HepG2 (cell line): ENCODE data around the gene LRTM2. TPM values are rescaled to one million over a fixed set of nuclear protein-coding genes. Genes with fewer than 3 reads are reported as not detected.
A peak's percentile ranks its signal among the peaks of the same experiment; 100 is the strongest.

ENCODE experiments used
- CREM ChIP-seq, 2 experiments: sonication (generic) in 1 of 2; formaldehyde crosslinking in 1 of 2; IDR thresholded peaks; 2 replicates each; pipeline versions ENCODE4 v1.4.0 to v1.6.1; 2016 to 2020; ENCODE audit warnings: antibody characterized with exemption in 1 of 2, mild to moderate bottlenecking in 1 of 2, missing genetic modification reagents in 1 of 2
- ETV6 ChIP-seq: sonication (generic); formaldehyde crosslinking; conservative IDR thresholded peaks from 2 replicates; pipeline ENCODE4 v1.4.0; 2020; ENCODE audit warnings: missing genetic modification reagents
- HOXD1 ChIP-seq: sonication (generic); formaldehyde crosslinking; IDR thresholded peaks from 2 replicates; pipeline ENCODE4 v1.5.0; 2020; ENCODE audit warnings: missing genetic modification reagents
- JDP2 ChIP-seq: sonication (generic); formaldehyde crosslinking; IDR thresholded peaks from 2 replicates; pipeline ENCODE4 v1.8.1; 2022; ENCODE audit warnings: missing genetic modification reagents, borderline replicate concordance
- KLF16 ChIP-seq, 2 experiments: sonication (generic) in 1 of 2; formaldehyde crosslinking in 1 of 2; IDR thresholded peaks; 2 replicates each; pipeline versions ENCODE4 v1.6.1 to v1.8.0; 2016 to 2023; ENCODE audit warnings: missing genetic modification reagents in 2 of 2, missing compliant biosample characterization in 1 of 2
- PHF20 ChIP-seq: sonication (generic); formaldehyde crosslinking; IDR thresholded peaks from 2 replicates; pipeline ENCODE4 v1.5.0; 2020; ENCODE audit warnings: mild to moderate bottlenecking, missing genetic modification reagents
- REPIN1 ChIP-seq: sonication (generic); formaldehyde crosslinking; IDR thresholded peaks from 2 replicates; pipeline ENCODE4 v1.8.0; 2022; ENCODE audit warnings: missing genetic modification reagents, low read depth, mild to moderate bottlenecking, borderline replicate concordance
- ZNF143 ChIP-seq: sonication (generic); formaldehyde crosslinking; IDR thresholded peaks from 2 replicates; pipeline ENCODE4 v1.4.0; 2020; ENCODE audit warnings: missing genetic modification reagents
- ZNF501 ChIP-seq: sonication (generic); formaldehyde crosslinking; IDR thresholded peaks from 2 replicates; pipeline ENCODE4 v1.5.1; 2020; ENCODE audit warnings: mild to moderate bottlenecking, moderate library complexity, missing genetic modification reagents
- ZNF737 ChIP-seq: sonication (generic); formaldehyde crosslinking; IDR thresholded peaks from 2 replicates; pipeline ENCODE4 v1.5.0; 2020; ENCODE audit warnings: missing genetic modification reagents, mild to moderate bottlenecking, borderline replicate concordance
- polyA plus RNA-seq, 8 experiments: library from polyadenylated mRNA; depleted of rRNA in 3 of 8; stranded (reverse) in 7 of 8; unstranded in 1 of 8; fragments of >200 nt; fragmentation: Illumina TruSeq in 4 of 8; extraction: Trizol in 4 of 8; gene quantifications; 2 replicates each; pipeline versions ENCODE4 v1.2.1 to v1.2.3, GENCODE V29; 2011 to 2016; ENCODE audit warnings: low read depth in 4 of 8, missing spikeins in 1 of 8, mixed read lengths in 1 of 8; ENCODE audit not compliant: insufficient read depth in 1 of 8
- total RNA-seq, 5 experiments: library from RNA; depleted of rRNA; stranded (reverse); fragments of >200 nt; fragmentation: Illumina TruSeq; extraction: Trizol; gene quantifications; 2 replicates each; pipeline ENCODE4 v1.2.3, GENCODE V29; 2016; ENCODE audit warnings: low read depth in 1 of 5
- TF ChIP-seq, protein P1 (sequence below): sonication (generic); formaldehyde crosslinking; conservative IDR thresholded peaks from 2 replicates; pipeline ENCODE4 v1.8.0; 2022; ENCODE audit warnings: low read depth, missing genetic modification reagents
- TF ChIP-seq, protein P2 (sequence below): IDR thresholded peaks from 2 replicates; pipeline ENCODE4 v1.6.1; 2016; ENCODE audit warnings: mild to moderate bottlenecking
- TF ChIP-seq, protein P3 (sequence below): sonication (generic); formaldehyde crosslinking; conservative IDR thresholded peaks from 2 replicates; pipeline ENCODE4 v1.8.1; 2023; ENCODE audit warnings: missing genetic modification reagents
- TF ChIP-seq, protein P4 (sequence below): sonication (generic); formaldehyde crosslinking; IDR thresholded peaks from 2 replicates; pipeline ENCODE4 v1.8.1; 2023; ENCODE audit warnings: mild to moderate bottlenecking, missing genetic modification reagents, borderline replicate concordance
- TF ChIP-seq, protein P5 (sequence below): sonication (generic); formaldehyde crosslinking; IDR thresholded peaks from 2 replicates; pipeline ENCODE4 v1.5.0; 2020; ENCODE audit warnings: missing genetic modification reagents
- TF ChIP-seq, protein P6 (sequence below): sonication (generic); formaldehyde crosslinking; IDR thresholded peaks from 2 replicates; pipeline ENCODE4 v1.4.0; 2020; ENCODE audit warnings: missing genetic modification reagents, borderline replicate concordance
- TF ChIP-seq, protein P7 (sequence below): sonication (generic); formaldehyde crosslinking; IDR thresholded peaks from 2 replicates; pipeline ENCODE4 v1.4.0; 2020; ENCODE audit warnings: missing genetic modification reagents

LRTM2 gene
- total and polyA plus RNA-seq, 2 of the 13 experiments (the other 11 are each of a cell fraction or from before 2014, with no cell fraction given), result 0.09 TPM; not detected in 1

DNA sequence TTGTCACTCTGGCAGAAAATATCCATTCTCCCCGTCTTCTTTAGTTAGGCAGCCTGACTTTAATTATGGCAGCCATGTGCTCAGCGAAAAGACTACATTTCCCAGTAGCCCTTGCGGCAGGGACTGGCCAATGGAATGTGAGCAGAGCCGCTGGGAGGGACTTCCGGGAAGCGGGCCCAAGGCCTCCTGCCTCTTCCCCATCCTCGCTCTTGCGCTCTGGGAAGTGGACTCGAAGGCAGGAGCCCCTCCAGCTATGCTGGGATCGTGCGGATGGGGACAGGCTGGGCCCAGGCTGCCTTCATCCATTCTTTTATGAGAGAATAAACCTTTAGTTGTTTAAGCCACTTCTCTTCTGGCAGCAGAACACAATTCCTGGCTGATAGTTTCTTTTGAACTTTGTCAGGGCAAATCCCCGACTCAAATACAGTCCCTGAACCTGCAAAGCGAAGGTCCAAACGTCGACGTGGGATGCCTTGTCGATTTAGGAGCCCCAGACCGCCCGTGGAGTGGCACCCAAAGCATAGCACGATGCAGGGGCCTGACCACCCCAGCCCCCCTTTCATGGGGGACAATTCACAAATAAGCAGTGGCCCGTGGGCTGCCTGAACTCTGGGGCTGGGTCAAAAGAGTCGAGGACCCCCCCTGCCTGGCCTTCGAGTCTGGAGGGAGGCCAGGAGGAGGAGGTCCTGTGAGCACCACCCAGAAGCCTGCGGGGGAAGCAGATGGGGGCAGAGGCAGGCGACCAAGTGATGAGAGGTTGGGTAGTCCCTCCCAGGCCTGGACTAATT lies 15.6 kb upstream of the LRTM2 start (continued):
- peak; percentile 53; the same call in 1 of the 2 replicates for TF ChIP-seq CREM (IDR thresholded peaks at IDR 0.05)
- TF ChIP-seq CREM (CRISPR knock-in tag; IDR thresholded peaks at IDR 0.05), result no peak
- no peak for TF ChIP-seq HOXD1 (CRISPR knock-in tag)
- TF ChIP-seq, protein P1, sequence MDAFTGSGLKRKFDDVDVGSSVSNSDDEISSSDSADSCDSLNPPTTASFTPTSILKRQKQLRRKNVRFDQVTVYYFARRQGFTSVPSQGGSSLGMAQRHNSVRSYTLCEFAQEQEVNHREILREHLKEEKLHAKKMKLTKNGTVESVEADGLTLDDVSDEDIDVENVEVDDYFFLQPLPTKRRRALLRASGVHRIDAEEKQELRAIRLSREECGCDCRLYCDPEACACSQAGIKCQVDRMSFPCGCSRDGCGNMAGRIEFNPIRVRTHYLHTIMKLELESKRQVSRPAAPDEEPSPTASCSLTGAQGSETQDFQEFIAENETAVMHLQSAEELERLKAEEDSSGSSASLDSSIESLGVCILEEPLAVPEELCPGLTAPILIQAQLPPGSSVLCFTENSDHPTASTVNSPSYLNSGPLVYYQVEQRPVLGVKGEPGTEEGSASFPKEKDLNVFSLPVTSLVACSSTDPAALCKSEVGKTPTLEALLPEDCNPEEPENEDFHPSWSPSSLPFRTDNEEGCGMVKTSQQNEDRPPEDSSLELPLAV (CRISPR knock-in tag), result no peak
- TF ChIP-seq, protein P2, sequence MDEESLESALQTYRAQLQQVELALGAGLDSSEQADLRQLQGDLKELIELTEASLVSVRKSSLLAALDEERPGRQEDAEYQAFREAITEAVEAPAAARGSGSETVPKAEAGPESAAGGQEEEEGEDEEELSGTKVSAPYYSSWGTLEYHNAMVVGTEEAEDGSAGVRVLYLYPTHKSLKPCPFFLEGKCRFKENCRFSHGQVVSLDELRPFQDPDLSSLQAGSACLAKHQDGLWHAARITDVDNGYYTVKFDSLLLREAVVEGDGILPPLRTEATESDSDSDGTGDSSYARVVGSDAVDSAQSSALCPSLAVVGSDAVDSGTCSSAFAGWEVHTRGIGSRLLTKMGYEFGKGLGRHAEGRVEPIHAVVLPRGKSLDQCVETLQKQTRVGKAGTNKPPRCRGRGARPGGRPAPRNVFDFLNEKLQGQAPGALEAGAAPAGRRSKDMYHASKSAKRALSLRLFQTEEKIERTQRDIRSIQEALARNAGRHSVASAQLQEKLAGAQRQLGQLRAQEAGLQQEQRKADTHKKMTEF (CRISPR knock-in tag), result no peak
- TF ChIP-seq KLF16 (CRISPR knock-in tag; IDR thresholded peaks at IDR 0.05), result no peak
- TF ChIP-seq, protein P3, sequence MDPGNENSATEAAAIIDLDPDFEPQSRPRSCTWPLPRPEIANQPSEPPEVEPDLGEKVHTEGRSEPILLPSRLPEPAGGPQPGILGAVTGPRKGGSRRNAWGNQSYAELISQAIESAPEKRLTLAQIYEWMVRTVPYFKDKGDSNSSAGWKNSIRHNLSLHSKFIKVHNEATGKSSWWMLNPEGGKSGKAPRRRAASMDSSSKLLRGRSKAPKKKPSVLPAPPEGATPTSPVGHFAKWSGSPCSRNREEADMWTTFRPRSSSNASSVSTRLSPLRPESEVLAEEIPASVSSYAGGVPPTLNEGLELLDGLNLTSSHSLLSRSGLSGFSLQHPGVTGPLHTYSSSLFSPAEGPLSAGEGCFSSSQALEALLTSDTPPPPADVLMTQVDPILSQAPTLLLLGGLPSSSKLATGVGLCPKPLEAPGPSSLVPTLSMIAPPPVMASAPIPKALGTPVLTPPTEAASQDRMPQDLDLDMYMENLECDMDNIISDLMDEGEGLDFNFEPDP (CRISPR knock-in tag), result no peak
- no peak for TF ChIP-seq REPIN1
- TF ChIP-seq ZNF737 (CRISPR knock-in tag), result no peak
- peak; percentile 47; the same call in 1 of the 2 replicates for TF ChIP-seq PHF20
- no peak for TF ChIP-seq JDP2 (CRISPR knock-in tag)
- TF ChIP-seq, protein P4, sequence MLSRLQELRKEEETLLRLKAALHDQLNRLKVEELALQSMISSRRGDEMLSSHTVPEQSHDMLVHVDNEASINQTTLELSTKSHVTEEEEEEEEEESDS (CRISPR knock-in tag), result no peak
- peak; percentile 95 for TF ChIP-seq ZNF143 (CRISPR knock-in tag)
- 0 out of 2 replicates have a peak, but pooled peaks have one; percentile 18 for TF ChIP-seq ETV6 (CRISPR knock-in tag)
- TF ChIP-seq, protein P5, sequence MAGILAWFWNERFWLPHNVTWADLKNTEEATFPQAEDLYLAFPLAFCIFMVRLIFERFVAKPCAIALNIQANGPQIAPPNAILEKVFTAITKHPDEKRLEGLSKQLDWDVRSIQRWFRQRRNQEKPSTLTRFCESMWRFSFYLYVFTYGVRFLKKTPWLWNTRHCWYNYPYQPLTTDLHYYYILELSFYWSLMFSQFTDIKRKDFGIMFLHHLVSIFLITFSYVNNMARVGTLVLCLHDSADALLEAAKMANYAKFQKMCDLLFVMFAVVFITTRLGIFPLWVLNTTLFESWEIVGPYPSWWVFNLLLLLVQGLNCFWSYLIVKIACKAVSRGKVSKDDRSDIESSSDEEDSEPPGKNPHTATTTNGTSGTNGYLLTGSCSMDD (CRISPR knock-in tag), result no peak
- TF ChIP-seq, protein P6, sequence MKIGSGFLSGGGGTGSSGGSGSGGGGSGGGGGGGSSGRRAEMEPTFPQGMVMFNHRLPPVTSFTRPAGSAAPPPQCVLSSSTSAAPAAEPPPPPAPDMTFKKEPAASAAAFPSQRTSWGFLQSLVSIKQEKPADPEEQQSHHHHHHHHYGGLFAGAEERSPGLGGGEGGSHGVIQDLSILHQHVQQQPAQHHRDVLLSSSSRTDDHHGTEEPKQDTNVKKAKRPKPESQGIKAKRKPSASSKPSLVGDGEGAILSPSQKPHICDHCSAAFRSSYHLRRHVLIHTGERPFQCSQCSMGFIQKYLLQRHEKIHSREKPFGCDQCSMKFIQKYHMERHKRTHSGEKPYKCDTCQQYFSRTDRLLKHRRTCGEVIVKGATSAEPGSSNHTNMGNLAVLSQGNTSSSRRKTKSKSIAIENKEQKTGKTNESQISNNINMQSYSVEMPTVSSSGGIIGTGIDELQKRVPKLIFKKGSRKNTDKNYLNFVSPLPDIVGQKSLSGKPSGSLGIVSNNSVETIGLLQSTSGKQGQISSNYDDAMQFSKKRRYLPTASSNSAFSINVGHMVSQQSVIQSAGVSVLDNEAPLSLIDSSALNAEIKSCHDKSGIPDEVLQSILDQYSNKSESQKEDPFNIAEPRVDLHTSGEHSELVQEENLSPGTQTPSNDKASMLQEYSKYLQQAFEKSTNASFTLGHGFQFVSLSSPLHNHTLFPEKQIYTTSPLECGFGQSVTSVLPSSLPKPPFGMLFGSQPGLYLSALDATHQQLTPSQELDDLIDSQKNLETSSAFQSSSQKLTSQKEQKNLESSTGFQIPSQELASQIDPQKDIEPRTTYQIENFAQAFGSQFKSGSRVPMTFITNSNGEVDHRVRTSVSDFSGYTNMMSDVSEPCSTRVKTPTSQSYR (CRISPR knock-in tag), result no peak
- TF ChIP-seq, protein P7, sequence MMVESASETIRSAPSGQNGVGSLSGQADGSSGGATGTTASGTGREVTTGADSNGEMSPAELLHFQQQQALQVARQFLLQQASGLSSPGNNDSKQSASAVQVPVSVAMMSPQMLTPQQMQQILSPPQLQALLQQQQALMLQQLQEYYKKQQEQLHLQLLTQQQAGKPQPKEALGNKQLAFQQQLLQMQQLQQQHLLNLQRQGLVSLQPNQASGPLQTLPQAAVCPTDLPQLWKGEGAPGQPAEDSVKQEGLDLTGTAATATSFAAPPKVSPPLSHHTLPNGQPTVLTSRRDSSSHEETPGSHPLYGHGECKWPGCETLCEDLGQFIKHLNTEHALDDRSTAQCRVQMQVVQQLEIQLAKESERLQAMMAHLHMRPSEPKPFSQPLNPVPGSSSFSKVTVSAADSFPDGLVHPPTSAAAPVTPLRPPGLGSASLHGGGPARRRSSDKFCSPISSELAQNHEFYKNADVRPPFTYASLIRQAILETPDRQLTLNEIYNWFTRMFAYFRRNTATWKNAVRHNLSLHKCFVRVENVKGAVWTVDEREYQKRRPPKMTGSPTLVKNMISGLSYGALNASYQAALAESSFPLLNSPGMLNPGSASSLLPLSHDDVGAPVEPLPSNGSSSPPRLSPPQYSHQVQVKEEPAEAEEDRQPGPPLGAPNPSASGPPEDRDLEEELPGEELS (CRISPR knock-in tag), result no peak
- peak; percentile 57; the same call in 1 of the 2 replicates for TF ChIP-seq ZNF501 (CRISPR knock-in tag)
